Muscle layer of duodenum (tissue), 2 donors: ENCODE measurements around the gene RAB32.

ENCODE experiments used
- H3K27ac ChIP-seq: one replicate; pipeline ENCODE4 v1.7.0; 2013; ENCODE audit warnings: mild to moderate bottlenecking, low read length
- H3K27me3 ChIP-seq: one replicate; pipeline ENCODE4 v1.7.0; 2013; ENCODE audit warnings: low read depth, mild to moderate bottlenecking, control low read depth, low read length
- H3K36me3 ChIP-seq, 2 donors: one replicate each; pipeline ENCODE4 v1.7.0; 2013; ENCODE audit warnings: low read length in 2 of 2, control low read depth in 1 of 2, mild to moderate bottlenecking in 1 of 2; ENCODE audit not compliant: insufficient read depth in 2 of 2, control insufficient read depth in 1 of 2
- H3K4me1 ChIP-seq, 2 donors: one replicate each; pipeline ENCODE4 v1.7.0; 2013; ENCODE audit warnings: low read length in 2 of 2, mild to moderate bottlenecking in 2 of 2, control low read depth in 1 of 2, moderate library complexity in 1 of 2; ENCODE audit not compliant: insufficient read depth in 2 of 2, control insufficient read depth in 1 of 2
- H3K4me3 ChIP-seq, 2 donors: one replicate each; pipeline ENCODE4 v1.7.0; 2013; ENCODE audit warnings: low read length in 2 of 2, low read depth in 1 of 2, mild to moderate bottlenecking in 1 of 2
- H3K9me3 ChIP-seq, 2 donors: one replicate each; pipeline ENCODE4 v1.7.0; 2013; ENCODE audit warnings: low read length in 2 of 2, control low read depth in 1 of 2, mild to moderate bottlenecking in 1 of 2; ENCODE audit not compliant: control insufficient read depth in 1 of 2
- donor health status: healthy.

RAB32 gene

GRCh38 chr6:146583966-146584365, 40.3 kb downstream of the RAB32 start:
- H3K9me3 ChIP-seq, result no peaks in the 10 kb centered on the region
- no peaks in the 10 kb centered on the region for H3K4me1 ChIP-seq
- H3K27ac ChIP-seq, result no peak overlapping the region
- no peak overlapping the region for H3K4me3 ChIP-seq
- no peaks in the 10 kb centered on the region for H3K27me3 ChIP-seq
- no peaks in the 10 kb centered on the region for H3K36me3 ChIP-seq

GRCh38 chr6:146587459-146587858, 43.8 kb downstream of the RAB32 start:
- Histone ChIP-seq H3K4me3 (no peak overlapping the region), H3K27ac (no peak overlapping the region), H3K9me3 (no peaks in the 10 kb centered on the region), H3K4me1 (no peaks in the 10 kb centered on the region), H3K27me3 (no peaks in the 10 kb centered on the region), H3K36me3 (no peaks in the 10 kb centered on the region)

- H3K4me3 ChIP-seq, result no peak overlapping the region
- H3K9me3 ChIP-seq, result no peaks in the 10 kb centered on the region
- no peaks in the 10 kb centered on the region for H3K36me3 ChIP-seq
- H3K27me3 ChIP-seq, result no peaks in the 10 kb centered on the region
- H3K27ac ChIP-seq, result no peak overlapping the region
- H3K4me1 ChIP-seq, result no peaks in the 10 kb centered on the region
Measured at GRCh38 chr6:146590492-146590891, 46.9 kb downstream of the RAB32 start.

GRCh38 chr6:146592451-146592850, 48.8 kb downstream of the RAB32 start:
- Histone ChIP-seq H3K4me3 (no peak overlapping the region), H3K36me3 (no peaks in the 10 kb centered on the region), H3K27ac (no peak overlapping the region), H3K9me3 (no peaks in the 10 kb centered on the region), H3K27me3 (no peaks in the 10 kb centered on the region), H3K4me1 (no peaks in the 10 kb centered on the region)

GRCh38 chr6:146593986-146594385, 50.4 kb downstream of the RAB32 start:
- no peaks in the 10 kb centered on the region for H3K27me3 ChIP-seq
- H3K4me1 ChIP-seq, result peaks cover 0 to 6% of the 10 kb centered on the region in 2 donors
- no peaks in the 10 kb centered on the region for H3K9me3 ChIP-seq
- H3K4me3 ChIP-seq, result no peak overlapping the region
- H3K27ac ChIP-seq, result no peak overlapping the region
- H3K36me3 ChIP-seq, result no peaks in the 10 kb centered on the region

- Histone ChIP-seq H3K36me3 (no peaks in the 10 kb centered on the region), H3K4me3 (no peak overlapping the region), H3K27me3 (no peaks in the 10 kb centered on the region), H3K27ac (no peak overlapping the region), H3K4me1 (peaks cover 0 to 10% of the 10 kb centered on the region in 2 donors), H3K9me3 (no peaks in the 10 kb centered on the region)
Measured at GRCh38 chr6:146594495-146594894, 50.9 kb downstream of the RAB32 start.

GRCh38 chr6:146595972-146596731, 52.5 kb downstream of the RAB32 start:
- Histone ChIP-seq H3K27ac (no peak overlapping the region), H3K9me3 (no peaks in the 10 kb centered on the region)

GRCh38 chr6:146598772-146599405, 55.3 kb downstream of the RAB32 start, which contains the start of gene ADGB:
Gene ADGB (plus strand): TSS chr6:146598972. CDS start chr6:146599041, 69 bp downstream.
- no peak within 1 kb of the TSS for H3K27ac ChIP-seq
- H3K9me3 ChIP-seq, result no peaks in the 10 kb centered on the region
- H3K4me3 ChIP-seq, result peak within 1 kb of the TSS; percentile 68 to 70
- H3K36me3 ChIP-seq, result no peaks in the 10 kb centered on the region
- H3K27me3 ChIP-seq, result no peaks in the 10 kb centered on the region
- H3K4me1 ChIP-seq, result peaks cover 0 to 10% of the 10 kb centered on the region in 2 donors

More at GRCh38 chr6:146595972-146596731, 52.5 kb downstream of the RAB32 start:
- no peaks in the 10 kb centered on the region for H3K36me3 ChIP-seq
- no peak overlapping the region for H3K4me3 ChIP-seq
- no peaks in the 10 kb centered on the region for H3K27me3 ChIP-seq
- peaks cover 0 to 10% of the 10 kb centered on the region in 2 donors for H3K4me1 ChIP-seq

GRCh38 chr6:146601352-146601751, 57.7 kb downstream of the RAB32 start:
- Histone ChIP-seq H3K27me3 (no peaks in the 10 kb centered on the region), H3K9me3 (no peaks in the 10 kb centered on the region), H3K4me1 (peaks cover 0 to 10% of the 10 kb centered on the region in 2 donors), H3K4me3 (no peak overlapping the region), H3K36me3 (no peaks in the 10 kb centered on the region), H3K27ac (no peak overlapping the region)

- H3K4me1 ChIP-seq, result peaks cover 0 to 10% of the 10 kb centered on the region in 2 donors
- H3K36me3 ChIP-seq, result no peaks in the 10 kb centered on the region
- no peak overlapping the region for H3K4me3 ChIP-seq
- H3K27me3 ChIP-seq, result no peaks in the 10 kb centered on the region
- no peak overlapping the region for H3K27ac ChIP-seq
- H3K9me3 ChIP-seq, result no peaks in the 10 kb centered on the region
Measured at GRCh38 chr6:146602526-146602925, 58.9 kb downstream of the RAB32 start.
